Natural killer cell (primary cell): Measurements from ENCODE around the gene HAND1. TPM values are rescaled to one million over a fixed set of nuclear protein-coding genes. Genes with fewer than 3 reads are reported as not detected.
A peak's percentile ranks its signal among the peaks of the same experiment; 100 is the strongest.

ENCODE experiments used
- ATAC-seq, 3 donors: fragments of 150-1000 bp in 2 of 3; fragments of 200-7000 bp in 1 of 3; cut with Tn5 transposase; 1 replicate in 1 of 3; 2 replicates in 2 of 3; pipeline ENCODE4 v1.10.0; 2021; ENCODE audit warnings: mild to moderate bottlenecking in 2 of 3, moderate library complexity in 2 of 3
- DNase-seq, 2 donors: peaks; one replicate each; pipeline versions ENCODE4 v3.0.0 to v3.0.0-alpha.2; 2013 to 2021; ENCODE audit warnings: mixed read lengths in 1 of 2
- H3K27ac ChIP-seq: one replicate; pipeline ENCODE4 v1.5.1; 2013; ENCODE audit warnings: mild to moderate bottlenecking, low read length
- H3K27me3 ChIP-seq: one replicate; pipeline ENCODE4 v1.6.1; 2013; ENCODE audit warnings: low read length; ENCODE audit not compliant: control insufficient read depth, insufficient read depth
- H3K36me3 ChIP-seq: one replicate; pipeline ENCODE4 v1.6.1; 2013; ENCODE audit warnings: low read length; ENCODE audit not compliant: control insufficient read depth, insufficient read depth
- H3K4me1 ChIP-seq: one replicate; pipeline ENCODE4 v1.6.1; 2013; ENCODE audit warnings: low read length; ENCODE audit not compliant: control insufficient read depth, insufficient read depth
- H3K4me3 ChIP-seq: one replicate; pipeline ENCODE4 v1.5.1; 2013; ENCODE audit warnings: low read length
- H3K9me3 ChIP-seq: one replicate; pipeline ENCODE4 v1.6.1; 2013; ENCODE audit warnings: low read length; ENCODE audit not compliant: control insufficient read depth, insufficient read depth
- H3K27ac Mint-ChIP-seq, 2 donors: one replicate each; pipeline ENCODE4 v1.8.0; 2022; ENCODE audit warnings: mild to moderate bottlenecking in 2 of 2, mixed read lengths in 2 of 2, moderate library complexity in 1 of 2
- H3K27me3 Mint-ChIP-seq, 2 donors: one replicate each; pipeline ENCODE4 v1.8.0; 2022; ENCODE audit warnings: low read depth in 2 of 2, mixed read lengths in 2 of 2
- H3K36me3 Mint-ChIP-seq: one replicate; pipeline ENCODE4 v1.8.0; 2022; ENCODE audit warnings: mixed read lengths
- H3K4me1 Mint-ChIP-seq, 2 donors: one replicate each; pipeline ENCODE4 v1.8.0; 2022; ENCODE audit warnings: mixed read lengths in 2 of 2
- H3K4me3 Mint-ChIP-seq: one replicate; pipeline ENCODE4 v1.8.0; 2022; ENCODE audit warnings: mild to moderate bottlenecking, moderate library complexity, mixed read lengths
- H3K9me3 Mint-ChIP-seq, 2 donors: one replicate each; pipeline ENCODE4 v1.8.0; 2022; ENCODE audit warnings: mixed read lengths in 2 of 2
- WGBS: methylation state at CpG from one replicate; pipeline ENCODE4 v1.1.7; 2013; ENCODE audit warnings: missing lambda C conversion rate; ENCODE audit not compliant: insufficient coverage; 5-methylcytosine and 5-hydroxymethylcytosine counted together
- intact Hi-C: fragments of 100-400 bp; cut with micrococcal nuclease; formaldehyde crosslinking; loops from one replicate; pipeline ENCODE4 v1.14.2; 2022
- total RNA-seq, 4 donors: library from RNA; stranded (reverse); fragments of 120-200 nt in 1 of 4; gene quantifications; one replicate each; pipeline versions ENCODE4 v1.2.3 to v1.2.4, GENCODE V29; 2013 to 2022
- TF ChIP-seq, protein P1 (sequence below): fragments of 200-600 bp; IDR thresholded peaks from one replicate; pipeline ENCODE4 v1.8.0; 2022; ENCODE audit warnings: antibody characterized with exemption

The HAND1 gene
- total RNA-seq, 3 donors from 2014 or later (not counting 1 experiment from before 2014, with no cell fraction given) = not detected

DNA sequence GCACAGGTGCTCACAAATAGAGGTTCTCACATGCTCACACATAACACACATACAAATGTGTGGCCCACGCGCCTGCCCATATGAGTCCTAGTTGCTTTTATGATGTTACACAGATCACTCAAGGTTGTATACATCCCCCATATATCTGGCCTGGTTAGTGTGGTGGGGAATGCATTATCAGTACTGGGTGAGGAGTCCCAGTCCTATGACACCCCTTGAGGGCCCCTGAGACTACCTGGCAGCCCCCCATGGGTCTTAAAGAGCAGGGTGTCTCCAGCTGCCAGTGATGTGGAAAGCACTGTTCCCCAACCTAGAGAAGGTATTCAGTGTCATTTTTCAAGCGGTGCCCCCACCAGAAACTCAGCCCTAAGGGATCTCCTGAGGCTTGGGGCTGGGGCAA lies 2.8 kb upstream of the HAND1 start:
- 14% methylated on average over 3 of the region's 3 CpGs for WGBS
- H3K9me3 Mint-ChIP-seq = no peaks in the 10 kb centered on the region
- ATAC-seq (no peak), DNase-seq (no peak)
- TF ChIP-seq, protein P1, sequence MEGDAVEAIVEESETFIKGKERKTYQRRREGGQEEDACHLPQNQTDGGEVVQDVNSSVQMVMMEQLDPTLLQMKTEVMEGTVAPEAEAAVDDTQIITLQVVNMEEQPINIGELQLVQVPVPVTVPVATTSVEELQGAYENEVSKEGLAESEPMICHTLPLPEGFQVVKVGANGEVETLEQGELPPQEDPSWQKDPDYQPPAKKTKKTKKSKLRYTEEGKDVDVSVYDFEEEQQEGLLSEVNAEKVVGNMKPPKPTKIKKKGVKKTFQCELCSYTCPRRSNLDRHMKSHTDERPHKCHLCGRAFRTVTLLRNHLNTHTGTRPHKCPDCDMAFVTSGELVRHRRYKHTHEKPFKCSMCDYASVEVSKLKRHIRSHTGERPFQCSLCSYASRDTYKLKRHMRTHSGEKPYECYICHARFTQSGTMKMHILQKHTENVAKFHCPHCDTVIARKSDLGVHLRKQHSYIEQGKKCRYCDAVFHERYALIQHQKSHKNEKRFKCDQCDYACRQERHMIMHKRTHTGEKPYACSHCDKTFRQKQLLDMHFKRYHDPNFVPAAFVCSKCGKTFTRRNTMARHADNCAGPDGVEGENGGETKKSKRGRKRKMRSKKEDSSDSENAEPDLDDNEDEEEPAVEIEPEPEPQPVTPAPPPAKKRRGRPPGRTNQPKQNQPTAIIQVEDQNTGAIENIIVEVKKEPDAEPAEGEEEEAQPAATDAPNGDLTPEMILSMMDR = no peak
- Histone ChIP-seq H3K27ac (no peak overlapping the region), H3K27me3 (peaks cover 84% of the 10 kb centered on the region), H3K9me3 (peaks cover 2% of the 10 kb centered on the region), H3K4me3 (no peak overlapping the region), H3K4me1 (peaks cover 31% of the 10 kb centered on the region), H3K36me3 (no peaks in the 10 kb centered on the region)
- intact Hi-C loops = no loop called here
- H3K36me3 Mint-ChIP-seq = no peaks in the 10 kb centered on the region
- peaks cover 13 to 26% of the 10 kb centered on the region in 2 donors for H3K4me1 Mint-ChIP-seq
- H3K27ac Mint-ChIP-seq = no peak overlapping the region
- no peak overlapping the region for H3K4me3 Mint-ChIP-seq
- peaks cover 75 to 82% of the 10 kb centered on the region in 2 donors for H3K27me3 Mint-ChIP-seq

DNA sequence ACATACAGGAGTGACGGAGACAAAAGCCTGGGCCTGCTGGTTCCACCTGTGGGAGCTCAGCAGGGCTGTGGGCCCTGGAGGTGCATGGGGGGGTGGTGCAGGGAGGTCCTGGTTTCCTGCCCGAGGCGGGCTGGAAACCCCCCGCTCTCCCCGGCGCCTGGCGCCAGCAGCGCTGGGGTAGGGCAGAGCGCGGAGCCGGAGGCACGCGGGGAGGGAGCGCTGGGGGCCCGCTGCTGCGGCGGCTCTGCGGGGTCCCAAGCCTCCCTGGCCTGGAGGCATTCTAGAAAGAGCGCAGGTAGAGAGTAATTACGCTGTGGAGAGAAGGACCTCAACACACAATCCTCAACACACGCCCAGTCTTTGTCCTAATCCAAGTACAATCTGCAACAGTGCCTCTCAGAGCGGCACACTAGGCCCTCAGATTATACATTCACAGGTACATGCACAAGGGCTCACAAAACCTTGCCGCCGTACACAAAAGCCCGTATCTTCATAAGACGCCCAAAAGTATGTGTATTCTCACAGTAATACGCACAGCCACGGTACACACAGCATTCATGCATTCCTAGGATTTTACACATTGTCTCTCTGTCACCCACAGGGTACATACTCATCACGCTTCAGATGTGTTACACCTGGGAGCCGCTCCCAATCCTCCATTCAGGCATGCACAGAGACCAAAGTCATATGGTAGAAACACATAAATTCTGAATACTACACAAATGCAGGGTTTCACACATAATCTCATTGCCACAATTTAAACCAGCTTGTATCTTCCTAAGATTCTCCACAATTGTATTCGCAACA lies 2.1 kb upstream of the HAND1 start:
- H3K27me3 ChIP-seq = peaks cover 89% of the 10 kb centered on the region

DNA sequence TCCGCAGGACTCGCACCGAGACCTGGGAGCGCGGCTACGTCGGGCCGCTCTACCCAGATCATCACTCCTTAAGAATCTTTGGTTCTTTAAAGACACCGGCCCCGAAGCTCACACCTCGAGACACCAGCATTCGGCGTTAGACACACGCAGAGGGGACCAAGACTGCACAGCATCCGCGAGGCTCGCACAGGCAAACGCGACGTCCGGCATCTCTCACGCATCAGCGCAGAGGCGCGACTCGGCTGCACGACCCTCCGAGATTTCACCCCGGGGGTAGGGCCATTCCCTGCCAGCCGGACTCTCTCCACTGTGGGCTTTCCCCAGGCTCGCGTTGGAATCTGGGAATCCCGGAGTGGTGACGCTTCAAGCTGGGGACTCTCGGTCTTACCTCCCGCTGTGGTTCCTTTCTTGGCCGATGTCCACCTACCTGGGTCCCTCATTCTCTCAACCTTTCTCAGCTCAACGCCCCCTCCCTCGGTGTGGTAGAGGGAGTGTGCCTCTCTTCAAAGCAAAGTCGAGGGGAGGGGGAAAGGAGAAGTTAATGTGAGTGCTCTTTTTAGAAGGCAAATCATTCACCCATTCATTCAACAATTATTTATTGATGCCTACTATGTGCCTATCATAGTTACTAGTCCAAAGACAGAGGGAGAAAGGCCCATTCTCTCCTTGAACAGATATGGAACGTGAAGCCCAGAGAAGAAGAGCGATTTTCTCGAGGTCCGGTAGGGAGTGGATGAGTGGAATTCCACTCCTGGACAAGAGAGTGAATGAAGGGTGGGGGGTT lies 1.3 kb upstream of the HAND1 start:
- no peaks in the 10 kb centered on the region for H3K36me3 ChIP-seq
- ATAC-seq = peak in 1 of 3 donors; percentile 36
- peaks cover 2% of the 10 kb centered on the region for H3K9me3 ChIP-seq
- no peak overlapping the region for H3K27ac ChIP-seq
- no peak overlapping the region for H3K4me3 ChIP-seq
- intact Hi-C loops = no loop called here
- Mint-ChIP-seq H3K4me3 (no peak overlapping the region), H3K4me1 (peaks cover 28 to 39% of the 10 kb centered on the region in 2 donors), H3K27me3 (peaks cover 78 to 82% of the 10 kb centered on the region in 2 donors), H3K27ac (no peak overlapping the region), H3K36me3 (no peaks in the 10 kb centered on the region), H3K9me3 (no peaks in the 10 kb centered on the region)
- TF ChIP-seq, protein P1 = no peak
- 4% methylated on average over 40 of the region's 44 CpGs for WGBS
- no peak for DNase-seq
- H3K4me1 ChIP-seq = peaks cover 43% of the 10 kb centered on the region
- peaks cover 88% of the 10 kb centered on the region for H3K27me3 ChIP-seq

More for the DNA sequence above, 2.1 kb upstream of the HAND1 start:
- Mint-ChIP-seq H3K36me3 (no peaks in the 10 kb centered on the region), H3K27ac (no peak overlapping the region), H3K9me3 (no peaks in the 10 kb centered on the region), H3K4me3 (no peak overlapping the region), H3K27me3 (peaks cover 72 to 82% of the 10 kb centered on the region in 2 donors), H3K4me1 (peaks cover 20 to 31% of the 10 kb centered on the region in 2 donors)
- TF ChIP-seq, protein P1 = no peak
- Histone ChIP-seq H3K36me3 (no peaks in the 10 kb centered on the region), H3K4me3 (no peak overlapping the region), H3K4me1 (peaks cover 37% of the 10 kb centered on the region), H3K9me3 (peaks cover 2% of the 10 kb centered on the region), H3K27ac (no peak overlapping the region)
- intact Hi-C loops = no loop called here
- DNase-seq = peak in 1 of 2 donors; percentile 36
- WGBS = 10% methylated on average over 31 of the region's 31 CpGs
- ATAC-seq = peak in 1 of 3 donors; percentile 45
